GM12892 (cell line): ENCODE results near the gene GRID1.

Experiments used
- POLR2A ChIP-seq: IDR thresholded peaks from 2 replicates; pipeline ENCODE4 v1.6.1; 2011; ENCODE audit warnings: low read depth, low read length, control low read depth
- POLR2AphosphoS5 ChIP-seq: IDR thresholded peaks from 2 replicates; pipeline ENCODE4 v1.6.1; 2011; ENCODE audit warnings: low read depth, low read length, control low read depth

GRCh38 chr10:86124734-86125133, 241.9 kb downstream of the GRID1 start:
- no peak for TF ChIP-seq POLR2AphosphoS5
- no peak for TF ChIP-seq POLR2A
